Stimulated activated naive CD8-positive, alpha-beta T cell treated with anti-CD3 and anti-CD28 coated beads, Interleukin-15, Interleukin-2, amounts not matched to agents 100 ng/mL and 50 ng/mL, for 24 hours (primary cell): Measurements from ENCODE around the gene ABCA7.
"Not testable (repeated sequence)": the region's sequence is repeated elsewhere in the genome, so short reads cannot be mapped to it uniquely, and the experiment has no call there.

ENCODE experiments used
- H3K27ac Mint-ChIP-seq: one replicate; pipeline ENCODE4 v1.8.0; 2021; ENCODE audit warnings: mild to moderate bottlenecking, mixed read lengths
- H3K27me3 Mint-ChIP-seq: one replicate; pipeline ENCODE4 v1.8.0; 2021; ENCODE audit warnings: mixed read lengths
- H3K36me3 Mint-ChIP-seq: one replicate; pipeline ENCODE4 v1.8.0; 2021; ENCODE audit warnings: low read depth, mixed read lengths
- H3K4me1 Mint-ChIP-seq: one replicate; pipeline ENCODE4 v1.8.0; 2021; ENCODE audit warnings: low read depth, mixed read lengths
- H3K4me3 Mint-ChIP-seq: one replicate; pipeline ENCODE4 v1.8.0; 2021; ENCODE audit warnings: mild to moderate bottlenecking, mixed read lengths
- H3K9me3 Mint-ChIP-seq: one replicate; pipeline ENCODE4 v1.8.0; 2021; ENCODE audit warnings: mixed read lengths

Gene ABCA7

DNA sequence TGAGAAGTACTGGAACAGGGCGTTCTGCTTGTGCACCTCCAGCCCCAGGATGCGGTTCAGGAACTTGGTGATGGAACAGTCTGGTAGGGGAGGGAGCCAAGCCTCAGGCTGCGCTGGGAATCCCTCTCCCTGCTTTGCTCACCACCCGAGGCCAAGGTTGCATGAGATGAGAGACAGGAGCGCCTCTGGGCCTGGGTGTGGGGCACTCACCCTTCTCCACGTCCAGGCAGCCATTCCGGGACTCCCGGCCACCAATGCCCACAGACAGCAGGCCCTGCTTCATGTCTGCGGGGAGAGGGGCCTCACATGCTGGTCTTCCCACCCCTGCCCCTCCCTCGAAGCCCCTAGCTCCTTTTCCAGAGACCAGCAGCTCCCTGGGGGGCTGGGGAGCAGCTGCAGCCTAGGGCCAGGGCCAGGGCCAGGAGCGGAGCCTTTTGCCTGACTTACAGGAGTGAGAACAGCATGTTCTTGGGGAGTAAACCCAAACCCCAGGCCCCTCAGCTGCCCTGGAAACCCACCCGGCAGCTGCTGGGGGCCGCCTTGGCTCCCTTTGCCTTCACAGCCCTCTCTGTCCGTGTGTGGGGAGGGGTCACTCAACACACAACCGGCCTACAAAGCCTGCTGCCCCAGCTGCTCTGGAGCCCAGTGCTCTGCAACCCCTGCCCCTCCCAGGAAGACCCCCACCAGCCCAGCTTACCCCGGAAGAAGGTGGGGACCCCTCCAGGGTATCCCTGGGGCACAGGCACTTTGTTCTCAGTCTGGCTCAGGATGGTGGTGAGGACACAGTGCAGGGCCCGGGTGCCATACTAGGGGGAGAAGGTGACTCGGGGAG lies 71.1 kb downstream of the ABCA7 start:
- Mint-ChIP-seq H3K9me3 (no peaks in the 10 kb centered on the region), H3K27me3 (no peaks in the 10 kb centered on the region), H3K4me1 (no peaks in the 10 kb centered on the region), H3K4me3 (no peak overlapping the region), H3K27ac (no peak overlapping the region), H3K36me3 (no peaks in the 10 kb centered on the region)

- Mint-ChIP-seq H3K4me1 (no peaks in the 10 kb centered on the region), H3K4me3 (no peak overlapping the region), H3K36me3 (no peaks in the 10 kb centered on the region), H3K27me3 (no peaks in the 10 kb centered on the region), H3K9me3 (no peaks in the 10 kb centered on the region), H3K27ac (no peak overlapping the region)
Measured at GRCh38 chr19:1111641-1112267, 71.8 kb downstream of the ABCA7 start.

GRCh38 chr19:1112268-1113029 lies 72.5 kb downstream of the ABCA7 start:
- Mint-ChIP-seq H3K36me3 (no peaks in the 10 kb centered on the region), H3K27ac (no peak overlapping the region), H3K4me3 (no peak overlapping the region), H3K9me3 (no peaks in the 10 kb centered on the region), H3K4me1 (no peaks in the 10 kb centered on the region), H3K27me3 (no peaks in the 10 kb centered on the region)

GRCh38 chr19:1113030-1113985 lies 73.4 kb downstream of the ABCA7 start:
- H3K27ac Mint-ChIP-seq, result no peak overlapping the region
- no peaks in the 10 kb centered on the region for H3K4me1 Mint-ChIP-seq
- H3K27me3 Mint-ChIP-seq, result no peaks in the 10 kb centered on the region
- H3K36me3 Mint-ChIP-seq, result peaks cover 4% of the 10 kb centered on the region
- H3K4me3 Mint-ChIP-seq, result no peak overlapping the region
- no peaks in the 10 kb centered on the region for H3K9me3 Mint-ChIP-seq

GRCh38 chr19:1113986-1114483 lies 74.1 kb downstream of the ABCA7 start:
- Mint-ChIP-seq H3K4me1 (no peaks in the 10 kb centered on the region), H3K4me3 (no peak overlapping the region), H3K27ac (no peak overlapping the region), H3K9me3 (no peaks in the 10 kb centered on the region), H3K27me3 (no peaks in the 10 kb centered on the region), H3K36me3 (peaks cover 6% of the 10 kb centered on the region)

- not testable (repeated sequence) for H3K4me1 Mint-ChIP-seq, H3K27ac Mint-ChIP-seq, H3K36me3 Mint-ChIP-seq, H3K4me3 Mint-ChIP-seq, H3K27me3 Mint-ChIP-seq, H3K9me3 Mint-ChIP-seq
Measured at GRCh38 chr19:1114728-1115127, 74.8 kb downstream of the ABCA7 start.
